A549 treated with CORT108297 at 1 μM for 4 hours (cell line): ENCODE measurements around the gene OR3A3. TPM values are rescaled to one million over a fixed set of nuclear protein-coding genes. Genes with fewer than 3 reads are reported as not detected.

Source experiments
- total RNA-seq: library from RNA; stranded (reverse); fragments of 200-300 nt; extraction: Qiagen RNA extraction; gene quantifications from 5 replicates; pipeline ENCODE4 v1.2.3, GENCODE V29; 2022

Gene OR3A3
- not detected in 5 replicates for total RNA-seq

GRCh38 chr17:3411070-3411469, at the start of gene OR3A3:
Gene OR3A3, plus strand, starts transcription at chr17:3411370.

GRCh38 chr17:3385869-3386816, 25.0 kb upstream of the OR3A3 start, which contains the start of gene OR3A2:
Gene OR3A2, minus strand, starts transcription at chr17:3386308.

GRCh38 chr17:3398310-3398709, 12.9 kb upstream of the OR3A3 start, which contains the start of gene OR1E1:
Gene OR1E1, minus strand, starts transcription at chr17:3398410. Its CDS starts 0 bp downstream, at chr17:3398410.

GRCh38 chr17:3433741-3434140, 22.6 kb downstream of the OR3A3 start, which contains the start of gene OR1E2:
Gene OR1E2, minus strand, starts transcription at chr17:3433841. Its CDS starts 0 bp downstream, at chr17:3433841.

GRCh38 chr17:3471599-3471998, 60.4 kb downstream of the OR3A3 start, which contains the start of gene SPATA22:
Gene SPATA22, minus strand, starts transcription at chr17:3471819. Its CDS starts 2,494 bp downstream, at chr17:3469325.

Other genes starting within 250 kb of the OR3A3 start
- gene OR1A2, start 213.9 kb upstream of the OR3A3 start, total RNA-seq: not detected in 5 replicates
- gene OR1A1, start 203.7 kb upstream of the OR3A3 start, total RNA-seq: not detected in 5 replicates
- not detected in 5 replicates for gene OR3A1, start 113.0 kb upstream of the OR3A3 start, total RNA-seq
- gene OR3A2, start 25.1 kb upstream of the OR3A3 start, total RNA-seq: not detected in 5 replicates
- not detected in 5 replicates for gene OR1E1, start 13.0 kb upstream of the OR3A3 start, total RNA-seq
- not detected in 5 replicates for gene OR1E2, start 22.5 kb downstream of the OR3A3 start, total RNA-seq
- not detected in 5 replicates for gene SPATA22, start 60.4 kb downstream of the OR3A3 start, total RNA-seq
- not detected in 5 replicates for gene ASPA, start 64.6 kb downstream of the OR3A3 start, total RNA-seq
- 0.24 to 0.46 TPM (median 0.37 TPM) in 5 replicates for gene TRPV3, start 146.4 kb downstream of the OR3A3 start, total RNA-seq
- 3.3 to 4.8 TPM (median 4.6 TPM) in 5 replicates for gene TRPV1, start 198.0 kb downstream of the OR3A3 start, total RNA-seq
- gene SHPK, start 224.9 kb downstream of the OR3A3 start, total RNA-seq: 12.3 to 17.5 TPM (median 16.2 TPM) in 5 replicates
- gene CTNS, start 225.4 kb downstream of the OR3A3 start, total RNA-seq: 13.6 to 18.1 TPM (median 15.1 TPM) in 5 replicates